Skin epidermis (tissue), 12 donors: ENCODE data around the gene USP19.

ENCODE experiments used
- H3K27ac ChIP-seq, 21 experiments: fragments of 200-600 bp; sonication (generic) in 11 of 21; one replicate each; pipeline ENCODE4 v1.5.0; 2020; ENCODE audit warnings: mild to moderate bottlenecking in 3 of 21, inconsistent platforms in 2 of 21, moderate library complexity in 2 of 21
- H3K4me3 ChIP-seq, 7 experiments: fragments of 200-600 bp; sonication (generic) in 2 of 7; one replicate each; pipeline ENCODE4 v1.5.0; 2020; ENCODE audit warnings: inconsistent platforms in 2 of 7, mild to moderate bottlenecking in 2 of 7, moderate library complexity in 1 of 7

Gene USP19

GRCh38 chr3:49110780-49111179 lies 9.8 kb downstream of the USP19 start:
- no peak overlapping the region for H3K4me3 ChIP-seq

GRCh38 chr3:49108346-49108745 lies 12.3 kb downstream of the USP19 start:
- H3K27ac ChIP-seq = no peak overlapping the region
- H3K4me3 ChIP-seq = no peak overlapping the region

More at GRCh38 chr3:49110780-49111179, 9.8 kb downstream of the USP19 start:
- no peak overlapping the region for H3K27ac ChIP-seq

GRCh38 chr3:49104427-49105291 lies 16.0 kb downstream of the USP19 start, which contains the start of gene QARS1:
QARS1 (minus strand) TSS chr3:49104757; CDS start chr3:49104733, 24 bp downstream.
- Histone ChIP-seq H3K4me3 (peak within 1 kb of the TSS; percentile 64 to 97 (median 72)), H3K27ac (peak within 1 kb of the TSS; percentile 74 to 99 (median 92))

- H3K4me3 ChIP-seq = peak overlapping the region; percentile 64 to 97 (median 72)
- H3K27ac ChIP-seq = peak overlapping the region; percentile 74 to 99 (median 92)
These were observed 16.6 kb downstream of the USP19 start for GRCh38 chr3:49104052-49104426.

DNA sequence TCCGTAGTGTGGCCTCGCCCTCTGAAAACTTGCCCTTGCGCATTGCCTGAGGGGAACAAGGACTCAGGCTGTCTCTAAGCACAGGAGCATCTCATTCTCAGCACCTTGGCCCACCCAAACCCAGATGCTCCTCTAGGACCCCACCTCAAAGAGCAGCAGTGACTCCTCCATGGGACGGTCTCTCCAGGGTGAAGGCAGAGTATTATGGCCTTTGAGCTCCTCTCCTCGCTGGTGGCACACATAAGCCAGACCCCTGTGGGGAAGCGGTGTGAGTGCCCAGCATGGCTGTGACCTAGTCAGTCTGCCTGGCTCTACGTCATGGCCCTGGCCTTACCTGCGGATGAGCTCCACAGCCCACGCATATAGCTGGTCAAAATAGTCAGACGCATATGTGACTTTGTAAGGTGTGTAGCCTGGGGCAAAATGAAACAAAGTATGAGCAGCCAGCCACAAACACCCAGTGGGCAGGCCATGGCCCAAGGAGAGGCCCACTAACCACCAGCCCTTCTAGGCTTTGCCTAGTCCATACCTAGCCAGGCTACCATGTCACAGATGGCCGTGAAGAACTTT lies 20.5 kb downstream of the USP19 start:
- no peak overlapping the region for H3K27ac ChIP-seq
- H3K4me3 ChIP-seq = no peak overlapping the region

DNA sequence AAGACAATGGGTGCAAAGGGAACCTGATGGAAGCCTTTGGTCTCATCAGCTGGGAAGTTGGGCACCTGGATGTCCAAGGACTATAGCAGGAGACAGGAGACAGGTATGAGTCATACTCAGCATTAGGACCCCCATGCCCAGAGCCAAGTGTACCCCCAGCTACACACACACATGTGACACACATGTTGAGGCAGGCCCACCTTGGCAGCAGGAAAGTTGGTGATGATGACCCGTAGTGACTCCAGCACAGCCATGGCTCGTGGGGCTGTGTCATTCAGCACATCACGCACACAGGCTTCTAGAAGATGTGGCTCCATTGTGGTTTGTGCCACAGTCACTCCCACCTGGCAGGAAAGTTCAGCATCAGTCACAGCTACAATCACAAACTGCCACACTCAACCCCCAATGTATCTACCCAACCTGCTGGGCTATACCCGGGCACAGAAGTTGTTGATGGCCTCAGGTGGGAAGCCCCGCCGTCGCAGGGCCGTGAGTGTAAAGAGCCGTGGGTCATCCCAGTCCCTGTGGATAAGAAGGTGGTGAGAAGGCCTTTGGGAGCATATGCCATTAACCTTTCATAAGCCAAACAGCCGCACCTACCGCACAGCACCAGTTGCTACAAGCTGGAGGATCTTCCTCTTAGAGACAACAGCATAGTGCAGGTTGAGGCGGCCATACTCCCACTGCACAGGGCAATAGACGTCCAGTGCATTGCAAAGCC lies 21.6 kb downstream of the USP19 start:
- H3K4me3 ChIP-seq = no peak overlapping the region
- H3K27ac ChIP-seq = no peak overlapping the region

DNA sequence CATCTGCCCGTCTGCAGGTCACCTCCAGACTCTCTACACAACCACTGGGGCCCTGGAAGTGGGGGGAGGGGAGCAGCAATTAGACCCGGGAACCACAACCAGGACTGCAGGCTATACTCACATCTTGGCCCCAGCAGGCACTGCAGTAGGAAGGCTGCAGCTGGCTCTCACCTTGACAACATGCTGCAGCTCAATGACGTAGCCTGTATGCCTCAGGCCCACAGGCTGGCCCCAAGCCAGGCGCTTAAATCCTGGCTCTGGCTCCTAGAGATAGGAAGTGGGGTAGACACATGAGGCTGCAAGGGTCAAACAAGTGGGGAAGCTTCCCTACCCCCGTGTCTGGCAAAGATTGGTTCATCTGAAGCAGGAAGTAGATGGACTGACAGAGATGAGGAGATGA lies 22.2 kb downstream of the USP19 start:
- Histone ChIP-seq H3K27ac (no peak overlapping the region), H3K4me3 (no peak overlapping the region)

- Histone ChIP-seq H3K4me3 (peak within 1 kb of the TSS; percentile 85 to 100 (median 96)), H3K27ac (peak within 1 kb of the TSS; percentile 86 to 99 (median 97))
These were observed 26.5 kb downstream of the USP19 start, which contains the start of gene QRICH1 for GRCh38 chr3:49093853-49094767. QRICH1 (minus strand) TSS chr3:49094071; CDS start chr3:49077017, 17,054 bp downstream.

DNA sequence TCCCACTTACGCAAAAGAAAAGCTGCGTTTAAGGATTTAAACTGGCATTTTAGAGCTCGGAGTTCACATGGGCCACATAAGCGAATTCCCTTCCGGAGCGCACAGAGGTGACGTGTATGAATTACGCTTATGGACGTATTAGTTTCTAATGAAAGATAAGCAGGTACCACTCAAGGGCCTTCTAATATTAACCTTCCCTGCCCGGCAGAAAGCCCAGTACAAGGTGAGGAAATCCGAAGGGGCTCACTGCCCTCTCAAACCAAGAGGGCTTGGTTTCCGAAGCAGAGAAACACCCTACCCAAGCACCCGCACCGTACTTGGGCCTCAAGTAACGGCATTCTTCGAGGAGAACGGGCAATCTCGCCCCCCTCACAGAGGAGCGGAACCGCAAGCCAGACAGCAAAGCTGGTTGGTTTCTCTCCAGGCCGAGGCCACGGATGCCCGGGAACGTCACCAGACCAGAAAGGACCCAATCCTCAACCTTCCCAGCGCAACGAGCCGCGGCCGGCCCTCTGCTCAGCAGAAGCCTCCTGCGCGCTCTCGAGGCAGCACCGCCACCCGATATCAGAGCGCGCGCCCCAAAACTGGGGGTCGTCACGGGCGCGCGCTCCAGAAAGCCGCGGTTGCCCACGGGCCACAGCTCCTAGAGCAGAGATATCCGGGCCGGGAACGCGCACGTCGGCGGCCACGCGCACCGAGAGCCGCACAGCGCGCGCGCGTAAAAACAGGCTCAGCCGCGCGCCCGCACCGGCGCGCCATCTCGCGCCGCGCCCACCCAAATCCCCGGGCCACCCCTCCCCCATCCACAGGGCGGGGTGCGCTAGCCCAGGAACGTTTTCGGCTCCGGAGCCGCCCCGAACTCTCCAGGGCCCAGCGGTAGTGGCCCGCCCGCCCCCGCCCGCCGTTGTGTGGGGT lies 27.4 kb downstream of the USP19 start:
- Histone ChIP-seq H3K4me3 (peak overlapping the region; percentile 85 to 100 (median 96)), H3K27ac (peak overlapping the region; percentile 86 to 99 (median 97))

DNA sequence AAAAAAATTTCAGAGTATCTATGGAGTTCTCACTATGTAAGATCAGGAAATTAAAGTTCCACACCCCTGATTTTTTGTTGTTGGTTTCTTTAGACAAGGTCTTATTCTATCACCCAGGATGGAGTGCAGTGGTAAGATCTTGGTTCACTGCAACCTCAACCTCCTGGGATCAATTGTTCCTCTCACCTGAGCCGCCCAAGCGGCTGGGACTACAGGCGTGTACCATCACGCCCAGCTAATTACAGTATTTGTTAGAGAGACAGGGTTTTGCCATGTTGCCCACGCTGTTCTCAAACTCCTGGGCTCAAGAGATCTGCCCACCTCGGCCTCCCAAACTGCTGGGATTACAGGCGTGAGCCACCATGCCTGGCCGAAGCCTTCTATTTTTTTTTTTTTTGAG lies 39.2 kb downstream of the USP19 start:
- Histone ChIP-seq H3K4me3 (no peak overlapping the region), H3K27ac (no peak overlapping the region)

GRCh38 chr3:49079270-49079669 lies 41.4 kb downstream of the USP19 start:
- Histone ChIP-seq H3K27ac (no peak overlapping the region), H3K4me3 (no peak overlapping the region)

GRCh38 chr3:49076646-49077045 lies 44.0 kb downstream of the USP19 start:
- Histone ChIP-seq H3K4me3 (no peak overlapping the region), H3K27ac (no peak overlapping the region)

DNA sequence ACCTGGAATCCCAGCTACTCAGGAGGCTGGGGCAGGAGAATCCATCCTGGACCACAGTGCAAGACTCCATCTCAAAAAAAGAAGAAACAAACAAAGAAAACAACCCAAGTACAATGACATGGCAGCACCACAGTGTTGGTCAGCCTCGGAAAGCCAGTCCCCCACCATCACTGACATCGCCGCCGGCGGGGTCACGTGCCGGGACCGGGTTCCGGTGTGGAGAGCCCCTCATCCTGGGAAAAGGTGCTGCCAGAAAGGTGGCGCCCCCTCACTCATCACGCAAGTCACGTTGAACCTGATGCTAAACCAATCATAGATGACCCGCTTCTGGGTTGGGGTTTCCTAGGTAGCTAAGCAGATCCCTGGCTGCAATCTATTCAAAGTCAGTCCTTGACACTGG lies 44.5 kb downstream of the USP19 start:
- no peak overlapping the region for H3K4me3 ChIP-seq
- H3K27ac ChIP-seq = no peak overlapping the region
